DOHH2 (cell line): ENCODE results near the gene PRDM16.

Experiments
- H3F3A ChIP-seq: fragments of 200-600 bp; sonication (generic), shearing (Covaris generic); 2 replicates; pipeline ENCODE4 v1.6.0; 2016; ENCODE audit warnings: antibody characterized with exemption, mild to moderate bottlenecking; ENCODE audit not compliant: control insufficient read depth, insufficient read depth
- H3K27ac ChIP-seq: fragments of 200-600 bp; sonication (generic); 2 replicates; pipeline ENCODE4 v1.5.1; 2014; ENCODE audit warnings: low read depth, mild to moderate bottlenecking, low read length, moderate library complexity
- H3K27me3 ChIP-seq: fragments of 200-600 bp; sonication (generic); 2 replicates; pipeline ENCODE4 v1.6.1; 2014; ENCODE audit warnings: mild to moderate bottlenecking, low read length, mixed read lengths; ENCODE audit not compliant: control insufficient read depth
- H3K36me3 ChIP-seq: fragments of 200-600 bp; sonication (generic); 2 replicates; pipeline ENCODE4 v1.6.1; 2014; ENCODE audit warnings: mild to moderate bottlenecking, low read length, moderate library complexity, mixed read lengths; ENCODE audit not compliant: control insufficient read depth
- H3K4me1 ChIP-seq: fragments of 200-600 bp; sonication (generic); 2 replicates; pipeline ENCODE4 v1.6.1; 2014; ENCODE audit warnings: mild to moderate bottlenecking, low read length, mixed read lengths; ENCODE audit not compliant: control insufficient read depth
- H3K4me2 ChIP-seq: fragments of 200-600 bp; sonication (generic); 2 replicates; pipeline ENCODE4 v1.6.0; 2014; ENCODE audit warnings: mild to moderate bottlenecking, low read length, moderate library complexity
- H3K4me3 ChIP-seq: fragments of 200-600 bp; sonication (generic); 2 replicates; pipeline ENCODE4 v1.5.1; 2014; ENCODE audit warnings: mild to moderate bottlenecking, low read length, mixed read lengths
- H3K79me2 ChIP-seq: fragments of 200-600 bp; sonication (generic); 2 replicates; pipeline ENCODE4 v1.6.1; 2014; ENCODE audit warnings: mild to moderate bottlenecking, low read length, mixed read lengths; ENCODE audit not compliant: control insufficient read depth
- H3K9me2 ChIP-seq: fragments of 200-600 bp; sonication (generic); replicated peaks from 2 replicates; pipeline ENCODE4 v1.6.1; 2014; ENCODE audit warnings: mild to moderate bottlenecking, low read length, mixed read lengths; ENCODE audit not compliant: control insufficient read depth
- H3K9me3 ChIP-seq: fragments of 200-600 bp; sonication (generic); 2 replicates; pipeline ENCODE4 v1.6.1; 2014; ENCODE audit warnings: antibody characterized with exemption, low read length, mixed read lengths; ENCODE audit not compliant: control insufficient read depth, insufficient read depth
- H4K20me1 ChIP-seq: fragments of 200-600 bp; sonication (generic); 2 replicates; pipeline ENCODE4 v1.6.0; 2014; ENCODE audit warnings: low read depth, mild to moderate bottlenecking, antibody characterized with exemption, low read length, moderate library complexity; ENCODE audit not compliant: control insufficient read depth, insufficient read depth
- EZH2phosphoT487 ChIP-seq: fragments of 200-600 bp; sonication (generic); IDR thresholded peaks from 2 replicates; pipeline ENCODE4 v1.6.1; 2017; ENCODE audit warnings: borderline replicate concordance, mild to moderate bottlenecking, antibody characterized with exemption, low read length, moderate library complexity, mixed read lengths
- TF ChIP-seq, protein P1 (sequence below): fragments of 200-600 bp; sonication (generic); IDR thresholded peaks from one replicate; pipeline ENCODE4 v1.5.1; 2014; ENCODE audit warnings: antibody characterized with exemption, mild to moderate bottlenecking, low read depth, low read length; ENCODE audit not compliant: poor library complexity, severe bottlenecking

PRDM16 gene

DNA sequence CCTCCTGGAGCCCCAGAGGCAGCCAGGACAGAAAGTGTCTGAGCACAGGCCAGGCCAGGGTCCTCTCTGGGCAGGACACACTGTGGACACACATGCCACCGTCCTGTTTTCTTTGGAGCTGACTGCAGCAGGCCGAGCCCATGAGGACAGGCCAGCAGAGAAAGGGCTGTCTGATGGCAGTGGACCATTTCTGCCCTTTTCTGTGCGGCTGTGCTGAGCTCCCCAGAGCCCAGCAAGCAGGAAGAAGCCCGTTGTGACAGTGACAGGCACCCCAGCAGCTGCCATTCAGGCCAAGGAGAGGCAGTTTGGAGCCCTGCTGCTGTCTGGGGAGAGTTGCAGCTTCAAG is 269.7 kb downstream of the PRDM16 start:
- H3K9me3 ChIP-seq, result peaks cover 26% of the 10 kb centered on the region
- H3K4me2 ChIP-seq, result no peak overlapping the region
- no peaks in the 10 kb centered on the region for H3K27me3 ChIP-seq
- no peaks in the 10 kb centered on the region for H3K4me1 ChIP-seq
- no peaks in the 10 kb centered on the region for H3K79me2 ChIP-seq
- no peak overlapping the region for H3K27ac ChIP-seq
- no peaks in the 10 kb centered on the region for H4K20me1 ChIP-seq
- TF ChIP-seq, protein P1, sequence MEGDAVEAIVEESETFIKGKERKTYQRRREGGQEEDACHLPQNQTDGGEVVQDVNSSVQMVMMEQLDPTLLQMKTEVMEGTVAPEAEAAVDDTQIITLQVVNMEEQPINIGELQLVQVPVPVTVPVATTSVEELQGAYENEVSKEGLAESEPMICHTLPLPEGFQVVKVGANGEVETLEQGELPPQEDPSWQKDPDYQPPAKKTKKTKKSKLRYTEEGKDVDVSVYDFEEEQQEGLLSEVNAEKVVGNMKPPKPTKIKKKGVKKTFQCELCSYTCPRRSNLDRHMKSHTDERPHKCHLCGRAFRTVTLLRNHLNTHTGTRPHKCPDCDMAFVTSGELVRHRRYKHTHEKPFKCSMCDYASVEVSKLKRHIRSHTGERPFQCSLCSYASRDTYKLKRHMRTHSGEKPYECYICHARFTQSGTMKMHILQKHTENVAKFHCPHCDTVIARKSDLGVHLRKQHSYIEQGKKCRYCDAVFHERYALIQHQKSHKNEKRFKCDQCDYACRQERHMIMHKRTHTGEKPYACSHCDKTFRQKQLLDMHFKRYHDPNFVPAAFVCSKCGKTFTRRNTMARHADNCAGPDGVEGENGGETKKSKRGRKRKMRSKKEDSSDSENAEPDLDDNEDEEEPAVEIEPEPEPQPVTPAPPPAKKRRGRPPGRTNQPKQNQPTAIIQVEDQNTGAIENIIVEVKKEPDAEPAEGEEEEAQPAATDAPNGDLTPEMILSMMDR, result no peak
- no peaks in the 10 kb centered on the region for H3K36me3 ChIP-seq
- H3F3A ChIP-seq, result no peaks in the 10 kb centered on the region; the same call in 1 of the 2 replicates
- H3K9me2 ChIP-seq, result no peaks in the 10 kb centered on the region
- H3K4me3 ChIP-seq, result no peak overlapping the region

DNA sequence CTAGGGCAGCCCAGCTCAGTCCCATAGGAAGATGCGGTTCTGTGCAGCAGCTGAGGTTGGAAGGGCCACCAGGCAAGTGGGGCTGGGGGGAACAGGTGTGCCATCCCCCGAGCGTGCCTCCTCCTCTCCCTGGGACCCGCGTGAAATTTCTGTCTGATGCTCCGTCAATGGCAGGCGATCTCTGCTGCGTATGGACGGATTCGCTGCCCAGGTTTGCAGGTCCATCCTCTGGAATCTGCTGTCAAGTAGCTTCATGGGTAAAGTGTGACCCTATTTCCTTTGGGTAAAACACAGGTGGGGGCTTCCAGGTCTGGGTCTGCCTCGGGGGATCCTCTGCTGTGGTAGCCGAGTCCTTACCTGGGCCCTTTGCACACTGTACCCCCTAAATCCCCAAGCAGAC is 270.9 kb downstream of the PRDM16 start:
- Histone ChIP-seq H3K79me2 (no peaks in the 10 kb centered on the region), H3K36me3 (no peaks in the 10 kb centered on the region), H3K4me2 (no peak overlapping the region), H3K27ac (no peak overlapping the region), H3K4me3 (no peak overlapping the region), H4K20me1 (no peaks in the 10 kb centered on the region), H3K9me2 (no peaks in the 10 kb centered on the region), H3K9me3 (peaks cover 26% of the 10 kb centered on the region), H3F3A (no peaks in the 10 kb centered on the region; the same call in 1 of the 2 replicates), H3K27me3 (no peaks in the 10 kb centered on the region), H3K4me1 (no peaks in the 10 kb centered on the region)
- TF ChIP-seq, protein P1, result no peak
- TF ChIP-seq EZH2phosphoT487, result no peak

DNA sequence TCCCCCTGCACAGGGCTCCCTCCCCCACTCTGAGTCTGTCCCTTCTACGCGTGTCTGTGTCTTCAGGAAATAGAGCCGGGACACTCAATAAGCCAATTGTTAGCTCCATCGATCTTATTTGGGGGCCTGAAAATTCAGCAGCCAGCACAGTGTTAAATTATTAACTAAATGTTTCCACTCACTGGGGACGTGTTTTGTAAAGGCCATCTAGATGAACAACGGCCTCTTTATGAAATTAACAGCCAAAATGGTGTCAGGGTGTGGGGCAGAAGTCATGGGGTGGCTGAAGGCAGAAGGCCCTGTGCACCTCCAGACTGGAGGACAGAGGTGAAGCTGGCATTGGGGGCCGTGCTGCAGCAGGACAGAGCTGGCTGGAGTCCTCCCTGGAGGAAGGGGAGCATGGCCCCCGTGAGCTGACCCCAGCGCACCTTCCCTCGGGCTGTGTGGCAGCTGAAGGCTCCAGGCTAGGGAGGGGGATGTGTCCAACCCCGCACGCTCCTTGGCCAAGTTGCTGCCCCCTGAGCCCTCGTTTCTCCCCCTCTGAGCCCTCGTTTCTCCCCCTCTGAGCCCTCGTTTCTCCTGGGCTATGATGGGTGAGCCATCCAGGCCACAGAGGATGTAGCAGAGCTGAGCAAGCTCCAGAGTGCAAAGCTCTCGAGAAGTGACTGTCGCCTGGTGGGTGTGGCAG is 271.7 kb downstream of the PRDM16 start:
- Histone ChIP-seq H4K20me1 (no peaks in the 10 kb centered on the region), H3K4me1 (no peaks in the 10 kb centered on the region), H3K36me3 (no peaks in the 10 kb centered on the region), H3K27me3 (no peaks in the 10 kb centered on the region), H3F3A (no peaks in the 10 kb centered on the region; the same call in 1 of the 2 replicates), H3K4me3 (no peak overlapping the region), H3K27ac (no peak overlapping the region), H3K9me2 (no peaks in the 10 kb centered on the region), H3K4me2 (no peak overlapping the region), H3K79me2 (no peaks in the 10 kb centered on the region), H3K9me3 (peaks cover 26% of the 10 kb centered on the region)
- TF ChIP-seq, protein P1, result no peak
- no peak for TF ChIP-seq EZH2phosphoT487
